Adrenal gland (tissue), 5 donors: ENCODE data around the gene DCTPP1.

Source experiments
- CTCF ChIP-seq, 6 experiments: fragments of 450-650 bp in 4 of 6; fragments of 200-600 bp in 2 of 6; sonication (generic) in 1 of 6; IDR thresholded peaks; 1 replicate in 5 of 6; 2 replicates in 1 of 6; pipeline versions ENCODE4 v1.5.1 to v1.8.0; 2016 to 2021; ENCODE audit warnings: antibody characterized with exemption in 6 of 6, mild to moderate bottlenecking in 2 of 6, moderate library complexity in 1 of 6
- POLR2A ChIP-seq, 2 donors: fragments of 450-650 bp; IDR thresholded peaks; one replicate each; pipeline ENCODE4 v1.6.1; 2017; ENCODE audit warnings: antibody characterized with exemption in 2 of 2, mild to moderate bottlenecking in 2 of 2, moderate library complexity in 1 of 2
- donor health status: DM: no; HTN: no; CAD: no.

- TF ChIP-seq CTCF (IDR thresholded peaks at IDR 0.05) (no peak), POLR2A (IDR thresholded peaks at IDR 0.05) (no peak)
These were observed 29.6 kb upstream of the DCTPP1 start for GRCh38 chr16:30459456-30459855.
